ENCODE results near the gene NETO1.

GRCh38 chr18:72726201-72726600 lies 141.6 kb downstream of the NETO1 start:
- TF ChIP-seq POLR2AphosphoS5 (IDR thresholded peaks at IDR 0.05) (no peak), EP300 (IDR thresholded peaks at IDR 0.05) (no peak)
